ENCODE data around the gene PRKRA.
A peak's percentile ranks its signal among the peaks of the same experiment; 100 is the strongest.
"Not testable (repeated sequence)": the region's sequence is repeated elsewhere in the genome, so short reads cannot be mapped to it uniquely, and the experiment has no call there.

The PRKRA gene

GRCh38 chr2:178450774-178451525 is at the start of gene PRKRA, which contains the start of gene PJVK:
Gene PRKRA, minus strand, starts transcription at chr2:178451175. Its CDS starts 145 bp downstream, at chr2:178451030.
Gene PJVK, plus strand, starts transcription at chr2:178451378. Its CDS starts 2,032 bp downstream, at chr2:178453410.
- peak; percentile 93 for DNase-seq (ENCODE audit: low read depth)

- DNase-seq (ENCODE audit: low read depth) = no peak
Observed at GRCh38 chr2:178499640-178500039, 48.7 kb upstream of the PRKRA start.

- no peak for DNase-seq (ENCODE audit: low read depth)
Observed at GRCh38 chr2:178498137-178498536, 47.2 kb upstream of the PRKRA start.

GRCh38 chr2:178496049-178496448 is 45.1 kb upstream of the PRKRA start:
- DNase-seq (ENCODE audit: low read depth) = no peak

GRCh38 chr2:178491612-178492011 is 40.6 kb upstream of the PRKRA start:
- DNase-seq (ENCODE audit: low read depth) = no peak

GRCh38 chr2:178485356-178485755 is 34.4 kb upstream of the PRKRA start:
- DNase-seq (ENCODE audit: low read depth) = no peak

GRCh38 chr2:178484245-178485041 is 33.5 kb upstream of the PRKRA start:
- no peak for DNase-seq (ENCODE audit: low read depth)

GRCh38 chr2:178482437-178482836 is 31.5 kb upstream of the PRKRA start:
- DNase-seq (ENCODE audit: low read depth) = no peak

- DNase-seq (ENCODE audit: low read depth) = peak; percentile 75
Observed at GRCh38 chr2:178480227-178481181, 29.5 kb upstream of the PRKRA start, which contains the start of gene PLEKHA3. Gene PLEKHA3, plus strand, starts transcription at chr2:178480457. Its CDS starts 413 bp downstream, at chr2:178480870.

GRCh38 chr2:178479758-178480226 is 28.8 kb upstream of the PRKRA start:
- DNase-seq (ENCODE audit: low read depth) = no peak

- no peak for DNase-seq (ENCODE audit: low read depth)
Observed at GRCh38 chr2:178479275-178479616, 28.3 kb upstream of the PRKRA start.

GRCh38 chr2:178478439-178479274 is 27.7 kb upstream of the PRKRA start, which contains the start of gene FKBP7:
Gene FKBP7, minus strand, starts transcription at chr2:178478600. Its CDS starts 101 bp downstream, at chr2:178478499.
- DNase-seq (ENCODE audit: low read depth) = peak; percentile 71

GRCh38 chr2:178478130-178478438 is 27.1 kb upstream of the PRKRA start:
- no peak for DNase-seq (ENCODE audit: low read depth)

GRCh38 chr2:178477443-178478129 is 26.6 kb upstream of the PRKRA start:
- DNase-seq (ENCODE audit: low read depth) = no peak

GRCh38 chr2:178476477-178476876 is 25.5 kb upstream of the PRKRA start:
- no peak for DNase-seq (ENCODE audit: low read depth)

GRCh38 chr2:178474560-178474959 is 23.6 kb upstream of the PRKRA start:
- no peak for DNase-seq (ENCODE audit: low read depth)

- no peak for DNase-seq (ENCODE audit: low read depth)
Observed at GRCh38 chr2:178473931-178474330, 23.0 kb upstream of the PRKRA start.

GRCh38 chr2:178473373-178473772 is 22.4 kb upstream of the PRKRA start:
- DNase-seq (ENCODE audit: low read depth) = no peak

- DNase-seq (ENCODE audit: low read depth) = not testable (repeated sequence)
Observed at GRCh38 chr2:178471313-178471712, 20.3 kb upstream of the PRKRA start.

- DNase-seq (ENCODE audit: low read depth) = no peak
Observed at GRCh38 chr2:178469219-178469849, 18.4 kb upstream of the PRKRA start.

All from stimulated activated CD8-positive, alpha-beta memory T cell treated with anti-CD3 and anti-CD28 coated beads, Interleukin-4, amount 100 ng/mL, for 24 hours (primary cell).